ENCODE measurements around the gene FOXN3.

DNA sequence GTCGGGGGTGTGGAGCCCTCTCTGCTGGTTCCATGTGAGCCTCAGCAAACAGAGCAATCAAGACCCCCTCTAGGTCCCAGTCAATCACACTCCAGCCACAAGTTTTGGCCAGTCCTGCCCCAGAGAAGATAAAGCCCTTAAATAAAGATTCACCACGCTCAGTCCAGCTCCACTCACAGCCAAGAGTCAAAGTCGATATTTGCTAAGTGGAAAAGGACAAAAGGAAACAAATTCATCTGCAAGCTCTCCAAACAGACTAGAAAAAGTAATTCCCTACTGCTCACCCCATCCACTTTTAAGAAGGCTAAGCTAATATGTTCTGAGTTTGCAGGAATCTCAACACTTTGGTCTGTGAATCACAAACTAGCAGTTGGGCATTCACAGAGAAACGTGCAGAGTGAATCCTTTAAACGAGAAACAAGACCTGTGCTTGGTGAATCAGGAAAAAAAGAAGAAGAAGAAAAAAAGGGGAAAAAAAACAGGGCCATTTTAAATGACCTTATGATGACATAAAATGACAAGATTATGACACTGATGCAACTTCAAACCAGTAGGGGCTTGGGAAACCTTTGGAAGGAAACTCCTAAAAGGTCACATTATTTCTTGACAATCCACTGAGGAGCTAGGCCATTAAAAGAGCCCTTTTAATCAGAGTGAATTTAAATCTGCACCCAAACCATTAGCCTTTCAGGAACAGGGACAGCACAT, 41.8 kb upstream of the FOXN3 start:
- no peak for TF ChIP-seq EZH2 (IDR thresholded peaks at IDR 0.05; ENCODE audit: insufficient read depth, low read length)
- TF ChIP-seq, protein P1, sequence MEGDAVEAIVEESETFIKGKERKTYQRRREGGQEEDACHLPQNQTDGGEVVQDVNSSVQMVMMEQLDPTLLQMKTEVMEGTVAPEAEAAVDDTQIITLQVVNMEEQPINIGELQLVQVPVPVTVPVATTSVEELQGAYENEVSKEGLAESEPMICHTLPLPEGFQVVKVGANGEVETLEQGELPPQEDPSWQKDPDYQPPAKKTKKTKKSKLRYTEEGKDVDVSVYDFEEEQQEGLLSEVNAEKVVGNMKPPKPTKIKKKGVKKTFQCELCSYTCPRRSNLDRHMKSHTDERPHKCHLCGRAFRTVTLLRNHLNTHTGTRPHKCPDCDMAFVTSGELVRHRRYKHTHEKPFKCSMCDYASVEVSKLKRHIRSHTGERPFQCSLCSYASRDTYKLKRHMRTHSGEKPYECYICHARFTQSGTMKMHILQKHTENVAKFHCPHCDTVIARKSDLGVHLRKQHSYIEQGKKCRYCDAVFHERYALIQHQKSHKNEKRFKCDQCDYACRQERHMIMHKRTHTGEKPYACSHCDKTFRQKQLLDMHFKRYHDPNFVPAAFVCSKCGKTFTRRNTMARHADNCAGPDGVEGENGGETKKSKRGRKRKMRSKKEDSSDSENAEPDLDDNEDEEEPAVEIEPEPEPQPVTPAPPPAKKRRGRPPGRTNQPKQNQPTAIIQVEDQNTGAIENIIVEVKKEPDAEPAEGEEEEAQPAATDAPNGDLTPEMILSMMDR (IDR thresholded peaks at IDR 0.05; ENCODE audit: insufficient read depth, low read depth, low read length) = no peak

Data from astrocyte (in vitro differentiated cells and primary cell).